B cell (primary cell): Measurements from ENCODE around the gene JMJD8. TPM values are rescaled to one million over a fixed set of nuclear protein-coding genes. Genes with fewer than 3 reads are reported as not detected.

ENCODE experiments used
- ATAC-seq: fragments of 200-7000 bp; cut with Tn5 transposase; one replicate; pipeline ENCODE4 v1.10.0; 2021; ENCODE audit warnings: low read depth, mild to moderate bottlenecking, moderate number of reproducible peaks, moderate library complexity
- CTCF ChIA-PET: fragments of 350-600 bp; sonication (Branson Sonifier 250); formaldehyde crosslinking; loops from one replicate; lab custom pipeline; 2021; ENCODE audit warnings: antibody characterized with exemption, inconsistent platforms; lab: Charles Lee
- POLR2A ChIA-PET: fragments of 350-600 bp; sonication (Branson Sonifier 250); formaldehyde crosslinking; loops from one replicate; lab custom pipeline; 2021; ENCODE audit warnings: antibody characterized with exemption; lab: Charles Lee
- DNase-seq: peaks from one replicate; pipeline ENCODE4 v3.0.0; 2013
- H2AFZ ChIP-seq: 2 replicates; pipeline ENCODE4 v1.6.1; 2012; ENCODE audit warnings: mild to moderate bottlenecking, low read depth, low read length; ENCODE audit not compliant: insufficient read depth, poor library complexity, severe bottlenecking
- H3K27ac ChIP-seq, 2 donors: 1 replicate in 1 of 2; 2 replicates in 1 of 2; pipeline ENCODE4 v1.5.1; 2012 to 2013; ENCODE audit warnings: low read length in 2 of 2, mild to moderate bottlenecking in 2 of 2, moderate library complexity in 1 of 2
- H3K27me3 ChIP-seq, 4 experiments: fragments of 200-600 bp in 1 of 4; sonication (generic) in 1 of 4; replicated peaks in 1 of 4; 1 replicate in 2 of 4; 2 replicates in 2 of 4; pipeline versions ENCODE4 v1.6.1 to v1.7.0; 2013 to 2016; ENCODE audit warnings: low read length in 3 of 4, mild to moderate bottlenecking in 2 of 4, mixed read lengths in 1 of 4, moderate library complexity in 1 of 4; ENCODE audit not compliant: insufficient read depth in 4 of 4, control insufficient read depth in 3 of 4; ENCODE audit errors: control extremely low read depth in 1 of 4
- H3K36me3 ChIP-seq, 2 experiments: replicated peaks in 1 of 2; 1 replicate in 1 of 2; 2 replicates in 1 of 2; pipeline versions ENCODE4 v1.6.1 to v1.7.1; 2013; ENCODE audit warnings: low read length in 1 of 2; ENCODE audit not compliant: insufficient read depth in 2 of 2, control insufficient read depth in 1 of 2; ENCODE audit errors: control extremely low read depth in 1 of 2, extremely low read depth in 1 of 2
- H3K4me1 ChIP-seq, 2 donors: fragments of 200-600 bp in 1 of 2; sonication (generic) in 1 of 2; 1 replicate in 1 of 2; 2 replicates in 1 of 2; pipeline versions ENCODE4 v1.5.1 to v1.6.1; 2013 to 2017; ENCODE audit warnings: low read length in 2 of 2; ENCODE audit not compliant: control insufficient read depth in 2 of 2, insufficient read depth in 2 of 2
- H3K4me2 ChIP-seq: replicated peaks from 2 replicates; pipeline ENCODE3; 2012; ENCODE audit warnings: mild to moderate bottlenecking, low read depth, low read length; ENCODE audit not compliant: poor library complexity, severe bottlenecking
- H3K4me3 ChIP-seq, 5 experiments: fragments of 200-600 bp in 1 of 5; sonication (generic) in 1 of 5; 1 replicate in 3 of 5; 2 replicates in 2 of 5; pipeline versions ENCODE4 v1.5.1 to v1.7.0; 2011 to 2016; ENCODE audit warnings: low read length in 4 of 5, mild to moderate bottlenecking in 4 of 5, low read depth in 2 of 5, control low read depth in 1 of 5, moderate library complexity in 1 of 5; ENCODE audit not compliant: insufficient read depth in 1 of 5; ENCODE audit errors: control extremely low read depth in 1 of 5, extremely low read depth in 1 of 5
- H3K79me2 ChIP-seq: fragments of 200-600 bp; sonication (generic); one replicate; pipeline ENCODE4 v1.6.0; 2016; ENCODE audit warnings: low read length; ENCODE audit not compliant: control insufficient read depth, insufficient read depth
- H3K9ac ChIP-seq: fragments of 200-600 bp; sonication (generic); 2 replicates; pipeline ENCODE4 v1.6.1; 2017; ENCODE audit warnings: mild to moderate bottlenecking, low read length, moderate library complexity
- H3K9me3 ChIP-seq, 3 donors: one replicate each; pipeline versions ENCODE4 v1.6.1 to v1.7.1; 2013; ENCODE audit warnings: low read length in 2 of 3; ENCODE audit not compliant: control insufficient read depth in 2 of 3, insufficient read depth in 1 of 3; ENCODE audit errors: control extremely low read depth in 1 of 3
- H4K20me1 ChIP-seq: 2 replicates; pipeline ENCODE4 v1.6.0; 2012; ENCODE audit warnings: mild to moderate bottlenecking, low read length; ENCODE audit not compliant: insufficient read depth, control insufficient read depth, poor library complexity, severe bottlenecking
- H3K27ac Mint-ChIP-seq: one replicate; pipeline ENCODE4 v1.8.0; 2021; ENCODE audit warnings: mixed read lengths
- H3K27me3 Mint-ChIP-seq: one replicate; pipeline ENCODE4 v1.8.0; 2021; ENCODE audit warnings: mixed read lengths
- H3K4me1 Mint-ChIP-seq: one replicate; pipeline ENCODE4 v1.8.0; 2021; ENCODE audit warnings: mixed read lengths
- H3K4me3 Mint-ChIP-seq: one replicate; pipeline ENCODE4 v1.8.0; 2021; ENCODE audit warnings: mixed read lengths
- H3K9me3 Mint-ChIP-seq: one replicate; pipeline ENCODE4 v1.8.0; 2022; ENCODE audit warnings: mixed read lengths; ENCODE audit not compliant: insufficient read depth
- CTCF ChIP-seq: fragments of 200-600 bp; IDR thresholded peaks from one replicate; pipeline ENCODE4 v1.8.0; 2022; ENCODE audit warnings: antibody characterized with exemption, mild to moderate bottlenecking
- EZH2 ChIP-seq: IDR thresholded peaks from 2 replicates; pipeline ENCODE4 v1.6.1; 2012; ENCODE audit warnings: borderline replicate concordance, low read depth, mild to moderate bottlenecking, moderate library complexity, low read length; ENCODE audit not compliant: insufficient read depth, poor library complexity, severe bottlenecking
- WGBS: methylation state at CpG from one replicate; pipeline ENCODE4 v1.1.5; 2013; ENCODE audit warnings: missing lambda C conversion rate; ENCODE audit not compliant: insufficient coverage; 5-methylcytosine and 5-hydroxymethylcytosine counted together
- intact Hi-C: fragments of 100-400 bp; cut with micrococcal nuclease; formaldehyde crosslinking; loops from one replicate; pipeline ENCODE4 v1.10.0; 2022
- polyA plus RNA-seq: library from polyadenylated mRNA; depleted of rRNA; stranded (reverse); fragments of >200 nt; gene quantifications from 2 replicates; pipeline ENCODE4 v1.2.3, GENCODE V29; 2012
- total RNA-seq, 2 donors: library from RNA; stranded (reverse); fragments of 120-200 nt in 1 of 2; gene quantifications; 1 replicate in 1 of 2; 2 replicates in 1 of 2; pipeline versions ENCODE4 v1.2.3 to v1.2.4, GENCODE V29; 2013 to 2022

Gene JMJD8
- total and polyA plus RNA-seq, 2 donors (not counting 1 experiment from before 2014, with no cell fraction given) = 46.3 to 69.3 TPM

- H3K9me3 Mint-ChIP-seq = no peaks in the 10 kb centered on the region
- Histone ChIP-seq H3K79me2 (no peaks in the 10 kb centered on the region), H3K27me3 (no peaks in the 10 kb centered on the region), H3K9me3 (no peaks in the 10 kb centered on the region), H4K20me1 (no peaks in the 10 kb centered on the region), H3K4me1 (peaks cover 10 to 17% of the 10 kb centered on the region in 2 donors), H3K4me2 (no peak overlapping the region), H3K27ac (no peak overlapping the region), H3K36me3 (no peaks in the 10 kb centered on the region), H2AFZ (no peak overlapping the region), H3K4me3 (no peak overlapping the region), H3K9ac (no peak overlapping the region)
- POLR2A ChIA-PET = interaction anchor here (1.7 kb wide), 1 partner anchor 10 kb away, joined by 6 read pairs; the partner anchor contains the start of gene WDR90
- CTCF ChIA-PET = interaction anchor here (0.7 to 1.4 kb wide), 2 partner anchors 23 to 80 kb away, joined by 4 to 6 read pairs; partner anchors contain the start of gene METTL26
- TF ChIP-seq EZH2 = no peak
- TF ChIP-seq CTCF = no peak
- H3K27me3 Mint-ChIP-seq = no peaks in the 10 kb centered on the region
- no peak overlapping the region for H3K27ac Mint-ChIP-seq
- peaks cover 10% of the 10 kb centered on the region for H3K4me1 Mint-ChIP-seq
- DNase-seq (no peak), ATAC-seq (no peak)
- intact Hi-C loops = loop anchor here (1.0 to 2.0 kb wide), 4 partner anchors 10 to 80 kb away; partner anchors contain the start of genes JMJD8 and WDR90
- no peak overlapping the region for H3K4me3 Mint-ChIP-seq
- WGBS = 90% methylated on average over 19 of the region's 20 CpGs
Measured at GRCh38 chr16:659618-660017, 24.5 kb downstream of the JMJD8 start.

- Mint-ChIP-seq H3K4me1 (peaks cover 10% of the 10 kb centered on the region), H3K27me3 (no peaks in the 10 kb centered on the region), H3K4me3 (no peak overlapping the region), H3K27ac (no peak overlapping the region), H3K9me3 (no peaks in the 10 kb centered on the region)
- ChIA-PET CTCF (no interaction called here), POLR2A (no interaction called here)
- Histone ChIP-seq H3K9ac (no peak overlapping the region), H3K36me3 (no peaks in the 10 kb centered on the region), H3K27ac (no peak overlapping the region), H3K4me1 (peaks cover 10 to 17% of the 10 kb centered on the region in 2 donors), H3K9me3 (no peaks in the 10 kb centered on the region), H4K20me1 (no peaks in the 10 kb centered on the region), H3K4me3 (no peak overlapping the region), H2AFZ (no peak overlapping the region), H3K79me2 (no peaks in the 10 kb centered on the region), H3K27me3 (no peaks in the 10 kb centered on the region), H3K4me2 (no peak overlapping the region)
- intact Hi-C loops = no loop called here
- DNase-seq = no peak
- TF ChIP-seq CTCF (no peak), EZH2 (no peak)
- WGBS = 95% methylated on average over 35 of the region's 35 CpGs
- ATAC-seq = no peak
Measured at GRCh38 chr16:658679-659571, 25.2 kb downstream of the JMJD8 start.
